Epithelial cell of proximal tubule (primary cell): Measurements from ENCODE around the gene FSIP1. TPM values are rescaled to one million over a fixed set of nuclear protein-coding genes. Genes with fewer than 3 reads are reported as not detected.

Source experiments
- DNase-seq: peaks from one replicate; pipeline ENCODE4 v3.0.0-alpha.2; 2011; ENCODE audit warnings: low read depth
- H3K4me3 ChIP-seq: 2 replicates; pipeline ENCODE4 v1.5.1; 2011; ENCODE audit warnings: low read depth, mild to moderate bottlenecking, low read length
- CTCF ChIP-seq: conservative IDR thresholded peaks from 2 replicates; pipeline ENCODE4 v1.5.1; 2012; ENCODE audit warnings: low read depth, mild to moderate bottlenecking, low read length
- total RNA-seq: library from RNA; depleted of rRNA; stranded (reverse); fragments of >200 nt; gene quantifications from 2 replicates; pipeline ENCODE4 v1.2.3, GENCODE V29; 2015

Gene FSIP1
- total RNA-seq, 1 donor from 2014 or later, result 1.3 TPM

DNA sequence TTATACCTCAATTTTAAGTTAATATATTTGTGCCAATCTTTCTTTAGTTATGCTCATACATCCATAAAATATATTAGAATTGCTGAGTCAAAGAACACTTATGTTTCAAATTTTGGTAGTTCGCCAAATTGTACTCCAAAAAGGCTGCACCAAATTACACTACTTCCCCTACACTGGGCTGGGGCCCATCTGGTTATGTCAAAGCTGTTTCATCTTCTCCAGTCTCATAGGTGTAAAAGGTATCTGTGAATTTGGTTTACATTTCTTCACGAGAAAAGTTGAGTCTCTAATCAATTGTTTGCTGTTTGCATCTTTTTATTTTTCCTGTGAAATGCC, 706 bp downstream of the FSIP1 start:
- no peak for TF ChIP-seq CTCF
- no peak for DNase-seq
- H3K4me3 ChIP-seq, result peak overlapping the region; percentile 75

- no peak for DNase-seq
- TF ChIP-seq CTCF, result no peak
These were observed 1.3 kb downstream of the FSIP1 start for GRCh38 chr15:39781147-39781966.

DNA sequence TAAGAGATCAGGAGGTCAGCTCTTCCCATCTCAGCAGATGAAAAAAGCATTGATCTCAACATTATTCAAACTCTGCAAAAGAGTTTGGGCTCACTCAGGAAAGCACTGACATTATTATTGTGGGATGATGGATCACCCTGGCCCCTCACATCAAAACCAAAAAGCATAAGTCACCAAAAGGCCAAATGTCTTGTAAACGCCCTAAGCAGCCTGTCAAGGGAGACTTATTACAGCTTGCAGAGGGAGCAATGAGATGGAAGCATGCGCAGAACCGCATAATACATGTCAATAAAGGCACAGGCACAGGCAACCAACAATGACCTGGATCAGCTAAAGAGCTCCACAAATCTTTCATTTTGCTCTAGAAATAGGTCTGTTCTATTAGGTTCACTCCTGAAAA, 4.6 kb downstream of the FSIP1 start:
- no peak for DNase-seq
- no peak for TF ChIP-seq CTCF
- no peak overlapping the region for H3K4me3 ChIP-seq

More at GRCh38 chr15:39781147-39781966, 1.3 kb downstream of the FSIP1 start:
- no peak overlapping the region for H3K4me3 ChIP-seq

DNA sequence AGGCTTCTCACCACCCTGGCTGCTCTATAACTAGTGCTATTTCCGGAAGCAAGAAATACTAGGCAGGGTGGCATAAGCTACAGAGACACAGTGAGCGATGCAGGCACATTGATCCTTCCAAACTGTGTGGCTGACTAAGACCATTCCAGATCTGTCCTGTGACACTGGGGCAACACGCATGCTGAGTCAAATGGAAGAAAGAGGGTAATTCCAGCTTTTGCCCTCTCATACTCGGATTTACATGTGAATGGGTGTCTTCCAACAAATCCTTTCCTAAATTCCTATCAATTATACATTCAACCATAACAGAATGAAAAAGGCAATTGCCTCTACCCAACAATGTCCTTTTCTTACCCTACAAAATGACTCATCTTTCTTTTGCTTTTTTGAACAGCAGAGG, 5.1 kb downstream of the FSIP1 start:
- DNase-seq, result no peak
- TF ChIP-seq CTCF, result no peak
- no peak overlapping the region for H3K4me3 ChIP-seq

GRCh38 chr15:39776068-39776467, 6.6 kb downstream of the FSIP1 start:
- no peak overlapping the region for H3K4me3 ChIP-seq
- TF ChIP-seq CTCF, result no peak

DNA sequence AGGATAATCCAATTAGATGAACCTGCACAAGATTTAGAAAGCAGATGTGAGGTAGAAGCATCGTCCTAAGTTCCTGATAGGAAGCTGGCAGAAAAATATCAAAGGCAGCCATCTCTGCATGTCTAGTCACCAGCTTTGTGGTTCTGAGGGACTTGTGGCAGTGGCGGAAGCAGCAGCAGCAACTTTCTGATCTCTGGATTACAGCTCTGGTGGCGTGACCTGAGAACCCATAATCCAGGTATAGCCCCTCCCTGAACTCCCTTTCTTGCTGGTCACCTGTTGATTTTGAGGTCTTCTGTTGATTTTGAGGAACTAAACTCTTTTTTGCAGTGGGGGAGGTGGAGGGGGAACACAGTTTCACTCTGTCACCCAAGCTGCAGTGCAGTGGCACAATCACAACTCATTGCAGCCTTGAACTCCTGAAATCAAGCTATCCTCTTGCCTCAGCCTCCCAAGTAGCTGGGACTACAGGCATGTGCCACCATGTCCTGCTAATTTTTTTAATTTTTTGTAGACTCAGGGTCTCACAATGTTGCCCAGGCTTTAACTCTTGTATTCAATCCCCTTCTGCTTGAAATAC, 7.9 kb downstream of the FSIP1 start:
- TF ChIP-seq CTCF, result no peak
- H3K4me3 ChIP-seq, result no peak overlapping the region
- no peak for DNase-seq

More at GRCh38 chr15:39776068-39776467, 6.6 kb downstream of the FSIP1 start:
- DNase-seq, result no peak
